B cell (primary cell): Measurements from ENCODE around the gene COL3A1.

Experiments
- EZH2 ChIP-seq: IDR thresholded peaks from 2 replicates; pipeline ENCODE4 v1.6.1; 2012; ENCODE audit warnings: borderline replicate concordance, low read depth, mild to moderate bottlenecking, moderate library complexity, low read length; ENCODE audit not compliant: insufficient read depth, poor library complexity, severe bottlenecking
- TF ChIP-seq, protein P1 (sequence below): fragments of 200-600 bp; IDR thresholded peaks from one replicate; pipeline ENCODE4 v1.8.0; 2022; ENCODE audit warnings: antibody characterized with exemption, mild to moderate bottlenecking

DNA sequence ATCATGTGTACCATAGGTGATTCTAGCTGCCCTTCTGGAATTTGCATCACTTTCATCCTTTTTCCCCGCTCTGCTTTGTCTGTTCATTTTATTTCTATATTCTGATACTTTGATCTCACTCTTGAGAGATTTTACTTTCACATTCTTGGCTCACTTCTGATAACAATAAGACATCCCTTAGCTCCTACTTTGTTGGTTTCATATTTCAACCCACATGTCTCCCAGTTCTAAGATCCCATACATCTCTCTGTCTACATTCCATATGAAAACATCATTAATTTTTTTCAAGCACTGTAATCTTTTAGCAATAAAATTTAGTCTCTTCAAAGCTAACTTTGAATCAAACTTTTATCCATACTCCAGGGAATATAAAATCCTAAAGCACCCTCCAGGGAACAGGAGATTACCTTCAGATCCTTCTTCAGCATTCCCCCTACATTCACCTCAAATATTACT lies 75.6 kb downstream of the COL3A1 start:
- TF ChIP-seq, protein P1, sequence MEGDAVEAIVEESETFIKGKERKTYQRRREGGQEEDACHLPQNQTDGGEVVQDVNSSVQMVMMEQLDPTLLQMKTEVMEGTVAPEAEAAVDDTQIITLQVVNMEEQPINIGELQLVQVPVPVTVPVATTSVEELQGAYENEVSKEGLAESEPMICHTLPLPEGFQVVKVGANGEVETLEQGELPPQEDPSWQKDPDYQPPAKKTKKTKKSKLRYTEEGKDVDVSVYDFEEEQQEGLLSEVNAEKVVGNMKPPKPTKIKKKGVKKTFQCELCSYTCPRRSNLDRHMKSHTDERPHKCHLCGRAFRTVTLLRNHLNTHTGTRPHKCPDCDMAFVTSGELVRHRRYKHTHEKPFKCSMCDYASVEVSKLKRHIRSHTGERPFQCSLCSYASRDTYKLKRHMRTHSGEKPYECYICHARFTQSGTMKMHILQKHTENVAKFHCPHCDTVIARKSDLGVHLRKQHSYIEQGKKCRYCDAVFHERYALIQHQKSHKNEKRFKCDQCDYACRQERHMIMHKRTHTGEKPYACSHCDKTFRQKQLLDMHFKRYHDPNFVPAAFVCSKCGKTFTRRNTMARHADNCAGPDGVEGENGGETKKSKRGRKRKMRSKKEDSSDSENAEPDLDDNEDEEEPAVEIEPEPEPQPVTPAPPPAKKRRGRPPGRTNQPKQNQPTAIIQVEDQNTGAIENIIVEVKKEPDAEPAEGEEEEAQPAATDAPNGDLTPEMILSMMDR = no peak
- TF ChIP-seq EZH2 = no peak
